GOT3 (cell line): ENCODE results near the gene LIPA.

Experiments used
- DNase-seq: peaks from one replicate; lab custom pipeline; 2025; ENCODE audit warnings: mixed read lengths; lab: John Stamatoyannopoulos, UW

The LIPA gene

DNA sequence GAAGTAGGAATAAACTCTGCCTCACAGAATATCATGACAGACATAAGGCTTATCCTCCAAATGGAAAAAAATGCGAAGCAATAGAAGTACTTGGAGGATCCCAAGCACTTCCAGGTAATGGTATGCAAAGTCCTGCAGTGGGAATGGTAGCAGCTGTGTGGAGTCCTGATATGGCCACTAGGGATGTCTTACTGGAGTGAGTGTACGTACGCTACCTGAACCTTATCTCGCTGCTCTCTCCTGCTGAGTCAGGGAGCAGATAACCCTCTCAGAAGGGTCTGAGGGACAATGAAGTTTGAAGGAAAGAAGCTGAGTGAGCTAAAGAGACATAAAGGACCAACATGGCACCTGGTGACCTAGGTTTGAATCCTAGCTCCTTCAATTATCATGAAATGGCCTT, 86.7 kb downstream of the LIPA start:
- no peak for DNase-seq

DNA sequence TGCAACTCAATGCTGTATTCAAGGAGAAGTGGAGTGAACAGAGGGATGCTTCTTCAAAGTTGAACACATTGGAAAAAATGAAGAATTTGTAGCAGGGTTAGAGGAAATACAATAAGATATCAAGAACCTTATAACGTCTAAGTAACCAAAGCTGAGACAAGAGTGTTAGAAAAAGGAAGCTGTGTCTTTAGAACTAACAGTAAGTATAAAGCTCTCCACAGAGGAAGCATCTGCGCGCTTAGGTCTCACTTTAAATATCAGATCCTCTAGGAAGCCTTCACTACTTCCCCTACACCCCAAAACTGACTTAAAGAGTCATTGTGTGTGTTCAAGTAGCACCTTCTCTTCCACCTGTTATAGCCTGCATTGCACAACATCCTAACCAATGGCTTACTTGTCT, 87.5 kb downstream of the LIPA start:
- no peak for DNase-seq
